ENCODE data around the gene C16orf78.

The C16orf78 gene

DNA sequence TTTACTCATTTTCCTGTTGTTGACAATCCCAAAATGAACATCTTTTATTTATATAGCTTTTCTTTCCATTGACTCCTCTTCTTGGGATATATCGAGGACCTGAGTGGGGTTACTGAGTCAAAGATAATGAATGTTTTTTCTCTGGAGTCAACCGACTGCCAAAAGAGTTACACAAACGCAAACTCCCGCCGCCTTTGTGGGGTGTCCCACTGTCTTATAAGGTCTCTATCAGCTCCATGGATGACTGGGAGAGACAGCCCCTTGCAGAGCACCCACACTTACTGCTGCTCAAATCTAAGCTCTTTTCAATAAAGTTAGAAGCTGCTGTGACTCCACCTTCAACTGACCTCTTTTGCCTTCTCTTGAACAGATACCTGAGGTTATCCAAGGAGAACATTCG, 25.2 kb downstream of the C16orf78 start:
- H3K4me1 Mint-ChIP-seq (ENCODE audit: low read depth), result no peaks in the 10 kb centered on the region
- H3K4me3 Mint-ChIP-seq, result no peak overlapping the region
- no peaks in the 10 kb centered on the region for H3K36me3 Mint-ChIP-seq (ENCODE audit: low read depth)
- peaks cover 7% of the 10 kb centered on the region for H3K27me3 Mint-ChIP-seq
- H3K9me3 Mint-ChIP-seq, result peaks cover 4% of the 10 kb centered on the region
- H3K27ac Mint-ChIP-seq, result no peak overlapping the region
- no peak for DNase-seq

DNA sequence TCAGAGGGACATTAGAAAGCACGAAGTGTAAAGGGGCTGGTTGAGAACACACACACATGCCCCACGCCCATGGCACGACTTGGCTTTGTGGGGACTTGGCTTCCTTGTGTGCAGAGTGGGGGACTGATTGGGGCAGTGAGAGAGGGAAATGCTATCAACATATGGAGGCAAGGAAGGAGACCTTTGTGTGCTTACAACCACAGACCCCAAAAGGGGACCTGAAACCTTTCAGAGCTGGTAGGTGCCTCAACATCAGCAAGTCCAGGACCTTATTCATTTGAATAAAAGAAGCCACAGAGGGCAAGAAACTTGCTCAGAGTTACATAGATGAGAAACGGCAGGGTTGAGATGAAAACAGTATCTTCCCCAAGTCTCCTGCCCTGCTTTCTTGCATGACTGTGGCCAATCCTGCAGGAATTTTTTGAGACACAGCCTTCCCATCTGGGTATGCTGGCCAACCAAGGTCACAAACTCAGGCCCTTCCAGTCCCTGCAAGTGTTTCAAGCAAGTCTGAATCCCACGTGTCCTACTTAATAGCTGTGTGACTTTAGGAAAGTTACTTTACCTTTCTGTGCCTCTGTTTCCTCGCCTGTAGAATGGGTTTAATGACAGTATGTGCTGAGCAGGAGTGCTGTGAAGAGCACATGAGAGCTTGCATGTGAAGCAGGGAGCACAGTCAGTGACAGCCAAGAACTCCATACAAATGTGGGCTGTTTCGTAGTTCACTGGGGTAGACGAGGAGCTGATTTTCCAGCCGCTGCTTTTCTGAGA, 26.2 kb downstream of the C16orf78 start:
- no peak overlapping the region for H3K27ac Mint-ChIP-seq
- peaks cover 10% of the 10 kb centered on the region for H3K27me3 Mint-ChIP-seq
- no peaks in the 10 kb centered on the region for H3K36me3 Mint-ChIP-seq (ENCODE audit: low read depth)
- no peak for DNase-seq
- peaks cover 4% of the 10 kb centered on the region for H3K9me3 Mint-ChIP-seq
- no peaks in the 10 kb centered on the region for H3K4me1 Mint-ChIP-seq (ENCODE audit: low read depth)
- H3K4me3 Mint-ChIP-seq, result no peak overlapping the region

DNA sequence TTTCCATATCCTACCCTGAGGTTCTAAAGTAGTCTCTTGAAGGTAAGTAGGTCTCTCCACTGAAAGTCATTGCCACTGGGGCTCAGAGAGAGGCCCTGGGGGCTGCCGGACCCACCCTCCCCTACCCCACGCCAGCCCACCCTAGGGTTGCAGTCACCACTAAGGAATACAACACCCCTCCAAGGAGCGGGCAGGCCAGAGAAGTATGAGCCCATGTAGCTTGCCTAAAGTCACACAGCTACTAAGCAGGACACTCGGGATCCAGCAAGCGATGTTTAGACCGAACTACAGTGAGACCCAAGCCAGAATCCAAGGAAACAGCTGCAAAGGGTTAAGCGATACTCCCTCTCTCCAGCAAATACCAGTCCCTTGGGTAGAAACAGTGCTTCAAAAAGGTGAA, 27.0 kb downstream of the C16orf78 start:
- no peaks in the 10 kb centered on the region for H3K36me3 Mint-ChIP-seq (ENCODE audit: low read depth)
- no peak overlapping the region for H3K4me3 Mint-ChIP-seq
- no peaks in the 10 kb centered on the region for H3K4me1 Mint-ChIP-seq (ENCODE audit: low read depth)
- no peak for DNase-seq
- peaks cover 12% of the 10 kb centered on the region for H3K27me3 Mint-ChIP-seq
- peaks cover 4% of the 10 kb centered on the region for H3K9me3 Mint-ChIP-seq
- H3K27ac Mint-ChIP-seq, result no peak overlapping the region

DNA sequence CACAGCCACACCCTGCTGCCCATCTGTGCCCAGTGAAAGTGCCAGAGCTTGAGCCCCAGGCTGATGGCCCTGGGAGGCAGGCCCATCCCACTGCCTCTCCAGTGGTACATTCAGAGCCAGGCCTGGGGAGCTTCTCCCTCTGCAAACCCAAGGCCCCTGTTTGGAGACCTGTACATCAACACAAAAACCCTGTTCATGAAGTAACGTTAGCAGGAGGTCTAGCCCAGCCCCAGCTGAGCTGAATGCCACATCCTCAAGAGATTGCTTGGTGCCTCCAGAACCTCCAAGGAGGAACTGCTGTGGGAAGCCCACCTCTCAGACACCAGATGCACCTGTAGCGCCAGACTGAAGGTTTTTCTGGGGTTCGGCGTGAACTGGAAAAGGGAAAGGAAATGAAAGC, 31.5 kb downstream of the C16orf78 start:
- Mint-ChIP-seq H3K27me3 (peaks cover 12% of the 10 kb centered on the region), H3K4me1 (ENCODE audit: low read depth) (peaks cover 3% of the 10 kb centered on the region), H3K27ac (no peak overlapping the region), H3K36me3 (ENCODE audit: low read depth) (no peaks in the 10 kb centered on the region), H3K9me3 (peaks cover 4% of the 10 kb centered on the region), H3K4me3 (no peak overlapping the region)
- no peak for DNase-seq

DNA sequence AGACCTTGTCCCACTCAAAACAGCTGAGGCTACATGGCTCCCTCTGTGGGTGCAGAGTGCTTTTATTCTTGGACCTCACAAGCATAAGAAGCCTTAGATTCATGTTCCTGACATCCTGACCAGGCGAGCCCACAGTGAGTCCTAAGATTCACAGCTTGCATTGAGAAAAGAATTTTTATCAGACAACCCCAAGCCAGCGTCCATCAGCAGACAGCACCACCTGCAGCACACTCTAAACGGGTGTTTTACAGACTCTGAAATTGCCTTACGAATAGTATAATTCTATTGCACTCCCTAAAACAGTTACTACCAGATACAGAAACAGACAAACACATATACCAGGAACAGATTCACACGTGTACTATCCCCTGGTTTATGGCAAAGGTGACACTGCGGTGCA, 31.9 kb downstream of the C16orf78 start:
- H3K4me1 Mint-ChIP-seq (ENCODE audit: low read depth), result peaks cover 3% of the 10 kb centered on the region

DNA sequence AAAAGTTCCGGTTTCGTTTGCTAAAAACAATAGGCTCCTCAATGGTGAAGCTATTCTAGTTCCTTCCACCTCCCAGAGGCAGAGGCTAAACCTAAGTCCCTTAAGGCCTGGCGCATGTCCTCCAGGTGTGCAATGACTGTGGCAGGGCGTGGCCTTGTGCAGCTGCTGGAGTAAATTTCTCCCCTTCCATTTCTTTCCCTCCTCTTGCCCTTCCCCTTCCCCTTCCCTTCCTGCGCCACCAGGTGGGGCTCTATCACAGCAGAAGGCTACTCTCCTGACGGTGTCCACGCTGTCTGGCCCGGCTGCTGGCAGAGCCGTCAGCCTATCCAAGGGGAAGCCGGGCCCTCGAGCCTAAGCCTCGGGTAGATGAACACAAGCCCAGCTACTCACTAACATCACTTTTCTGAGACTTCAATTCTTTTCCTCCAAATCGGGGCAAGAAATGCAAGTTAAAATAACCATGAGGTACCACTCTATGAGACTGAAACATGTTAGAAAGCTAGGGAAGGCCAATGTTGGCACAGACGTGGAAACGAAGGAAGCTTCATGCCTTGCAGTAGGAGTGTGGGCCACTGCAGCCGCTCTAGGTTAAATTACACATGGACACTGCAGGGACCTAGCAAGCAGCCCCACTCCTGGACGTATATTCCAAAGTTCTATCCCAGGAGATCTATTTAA, 34.4 kb downstream of the C16orf78 start:
- H3K4me3 Mint-ChIP-seq, result no peak overlapping the region
- H3K27ac Mint-ChIP-seq, result no peak overlapping the region
- DNase-seq, result peak; percentile 75
- peaks cover 9% of the 10 kb centered on the region for H3K27me3 Mint-ChIP-seq
- no peaks in the 10 kb centered on the region for H3K36me3 Mint-ChIP-seq (ENCODE audit: low read depth)
- H3K9me3 Mint-ChIP-seq, result peaks cover 1% of the 10 kb centered on the region
- peaks cover 3% of the 10 kb centered on the region for H3K4me1 Mint-ChIP-seq (ENCODE audit: low read depth)

More for the DNA sequence above, 31.9 kb downstream of the C16orf78 start:
- H3K27me3 Mint-ChIP-seq, result peaks cover 12% of the 10 kb centered on the region
- H3K36me3 Mint-ChIP-seq (ENCODE audit: low read depth), result no peaks in the 10 kb centered on the region
- DNase-seq, result no peak
- H3K9me3 Mint-ChIP-seq, result peaks cover 4% of the 10 kb centered on the region
- H3K27ac Mint-ChIP-seq, result no peak overlapping the region
- no peak overlapping the region for H3K4me3 Mint-ChIP-seq

DNA sequence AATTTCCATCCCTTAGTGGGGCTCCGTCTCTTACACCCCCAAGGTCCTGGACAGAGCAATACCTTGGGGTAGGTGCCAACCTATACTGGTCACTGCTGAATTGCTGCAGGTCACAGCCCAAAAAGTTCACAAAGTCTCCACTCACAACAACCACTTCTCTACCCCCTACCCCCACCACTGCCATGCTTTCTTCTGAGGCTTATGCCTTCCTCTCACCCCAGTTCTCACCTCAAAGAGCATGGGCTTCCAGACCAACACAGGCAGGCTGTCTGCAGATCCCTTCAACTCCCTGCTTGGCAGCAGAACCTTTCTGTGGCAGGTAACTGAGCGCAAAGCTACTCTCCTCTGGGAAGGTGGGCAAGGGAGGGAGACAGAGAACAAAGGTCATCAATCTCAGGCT, 35.5 kb downstream of the C16orf78 start:
- Mint-ChIP-seq H3K4me1 (ENCODE audit: low read depth) (peaks cover 3% of the 10 kb centered on the region), H3K9me3 (no peaks in the 10 kb centered on the region)

DNA sequence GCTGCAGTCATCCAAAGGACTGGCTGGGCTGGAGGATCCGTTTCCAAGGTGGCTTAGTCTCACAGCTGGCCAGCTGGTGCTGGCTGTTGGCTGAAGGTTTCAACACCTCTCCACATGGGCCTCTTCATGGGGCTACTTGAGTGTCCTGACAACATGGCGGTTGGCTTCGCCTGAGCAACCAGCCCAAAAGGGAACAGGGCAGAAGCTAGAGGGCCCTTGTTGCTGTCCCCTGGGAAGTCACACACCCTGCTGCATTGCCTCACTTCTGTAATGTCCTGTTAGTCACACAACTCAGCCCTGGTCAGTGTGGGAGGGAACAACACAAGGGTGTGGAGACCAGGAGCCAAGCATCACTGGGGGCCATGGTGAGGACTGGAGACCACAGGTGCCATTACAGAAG, 36.6 kb downstream of the C16orf78 start:
- H3K27me3 Mint-ChIP-seq, result no peaks in the 10 kb centered on the region
- H3K36me3 Mint-ChIP-seq (ENCODE audit: low read depth), result no peaks in the 10 kb centered on the region
- H3K4me3 Mint-ChIP-seq, result no peak overlapping the region
- no peak for DNase-seq
- no peaks in the 10 kb centered on the region for H3K9me3 Mint-ChIP-seq
- no peak overlapping the region for H3K27ac Mint-ChIP-seq
- H3K4me1 Mint-ChIP-seq (ENCODE audit: low read depth), result peaks cover 3% of the 10 kb centered on the region

More for the DNA sequence above, 35.5 kb downstream of the C16orf78 start:
- H3K4me3 Mint-ChIP-seq, result no peak overlapping the region
- no peak overlapping the region for H3K27ac Mint-ChIP-seq
- H3K36me3 Mint-ChIP-seq (ENCODE audit: low read depth), result no peaks in the 10 kb centered on the region
- DNase-seq, result no peak
- H3K27me3 Mint-ChIP-seq, result peaks cover 3% of the 10 kb centered on the region

DNA sequence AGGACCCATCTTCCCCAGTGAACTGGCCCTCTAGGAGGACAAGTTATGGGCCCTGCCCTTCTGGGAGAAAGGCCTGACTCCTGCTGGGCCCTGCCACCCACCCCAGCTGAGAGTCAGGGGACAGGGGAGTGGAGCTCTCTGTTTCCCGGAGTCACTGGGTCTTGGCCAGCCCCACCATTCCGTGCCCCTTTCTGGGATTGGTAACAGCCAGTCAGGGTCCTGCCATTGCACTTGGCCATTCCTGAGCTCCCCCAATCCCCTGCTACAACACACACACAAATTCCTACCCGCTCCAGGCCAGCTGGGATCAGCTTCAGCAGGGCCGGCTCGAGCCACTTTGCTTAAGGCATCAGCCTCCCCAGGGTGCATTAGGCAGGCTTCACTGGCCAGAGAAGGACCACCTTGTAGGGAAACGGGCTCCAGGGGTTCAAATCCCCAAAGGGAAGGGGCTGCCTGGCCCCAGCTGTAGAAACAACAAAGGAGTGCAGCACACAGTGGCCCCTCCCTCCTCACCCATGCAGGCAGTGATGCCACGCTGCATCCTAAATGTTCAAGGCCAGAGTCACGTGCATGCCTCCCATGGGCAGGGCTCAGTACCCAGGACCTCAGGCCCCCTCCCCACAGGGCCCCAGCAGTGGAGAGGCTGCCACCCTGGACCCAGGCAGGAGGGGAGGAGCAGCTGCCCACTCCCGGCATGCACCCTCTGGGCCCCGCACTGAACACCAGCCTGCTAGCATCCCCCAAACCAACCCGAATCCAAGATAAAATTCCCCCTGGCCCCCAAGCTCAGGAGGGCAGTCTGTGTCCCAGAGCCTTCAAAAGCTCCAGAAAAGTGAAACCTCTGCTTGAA, 37.7 kb downstream of the C16orf78 start:
- Mint-ChIP-seq H3K9me3 (no peaks in the 10 kb centered on the region), H3K4me3 (no peak overlapping the region), H3K27ac (no peak overlapping the region), H3K36me3 (ENCODE audit: low read depth) (no peaks in the 10 kb centered on the region), H3K4me1 (ENCODE audit: low read depth) (peaks cover 3% of the 10 kb centered on the region), H3K27me3 (no peaks in the 10 kb centered on the region)
- no peak for DNase-seq

DNA sequence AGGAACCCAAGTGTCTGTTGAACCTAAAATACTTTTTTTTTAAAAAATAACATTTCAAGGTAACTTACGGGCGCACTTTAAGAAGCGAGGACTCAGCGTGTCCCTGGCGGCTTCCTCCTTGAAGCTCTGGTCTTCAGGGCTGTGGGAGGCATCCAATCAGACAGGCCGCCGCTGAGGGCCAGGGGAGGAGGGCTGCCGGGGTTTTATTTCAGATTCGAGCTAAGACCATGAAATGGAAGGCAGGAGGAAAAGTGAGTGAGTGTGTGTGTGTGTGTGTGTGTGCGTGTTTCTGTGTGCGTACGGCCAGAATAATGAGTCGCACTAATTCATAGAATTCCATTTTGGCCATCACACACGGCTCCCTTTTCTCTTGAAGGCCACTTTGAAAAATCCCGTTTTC, 41.1 kb downstream of the C16orf78 start:
- Mint-ChIP-seq H3K4me1 (ENCODE audit: low read depth) (no peaks in the 10 kb centered on the region), H3K9me3 (no peaks in the 10 kb centered on the region), H3K4me3 (no peak overlapping the region), H3K27ac (no peak overlapping the region), H3K36me3 (ENCODE audit: low read depth) (no peaks in the 10 kb centered on the region), H3K27me3 (no peaks in the 10 kb centered on the region)
- DNase-seq, result no peak

DNA sequence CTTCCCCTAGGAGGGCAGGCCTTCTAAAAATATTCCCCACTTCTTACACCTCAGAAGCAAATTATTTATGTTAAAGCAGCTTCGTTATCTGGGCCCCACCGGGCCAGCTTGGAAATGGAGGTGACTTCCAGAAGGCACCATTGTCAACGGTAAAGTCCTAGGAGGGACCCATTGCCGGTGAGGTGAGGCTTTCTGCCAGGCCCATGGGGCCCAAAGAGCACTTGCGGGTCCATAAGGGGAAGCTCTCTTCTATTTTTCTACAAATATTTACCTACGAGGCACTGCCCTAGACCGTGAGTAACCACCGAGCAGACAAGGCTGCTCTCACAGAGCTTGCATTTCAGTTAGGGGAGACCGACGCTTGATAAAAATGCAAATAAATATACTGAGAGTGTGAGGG, 41.5 kb downstream of the C16orf78 start:
- no peaks in the 10 kb centered on the region for H3K27me3 Mint-ChIP-seq
- no peaks in the 10 kb centered on the region for H3K4me1 Mint-ChIP-seq (ENCODE audit: low read depth)
- DNase-seq, result no peak
- H3K9me3 Mint-ChIP-seq, result no peaks in the 10 kb centered on the region
- no peaks in the 10 kb centered on the region for H3K36me3 Mint-ChIP-seq (ENCODE audit: low read depth)
- H3K4me3 Mint-ChIP-seq, result no peak overlapping the region
- H3K27ac Mint-ChIP-seq, result no peak overlapping the region

DNA sequence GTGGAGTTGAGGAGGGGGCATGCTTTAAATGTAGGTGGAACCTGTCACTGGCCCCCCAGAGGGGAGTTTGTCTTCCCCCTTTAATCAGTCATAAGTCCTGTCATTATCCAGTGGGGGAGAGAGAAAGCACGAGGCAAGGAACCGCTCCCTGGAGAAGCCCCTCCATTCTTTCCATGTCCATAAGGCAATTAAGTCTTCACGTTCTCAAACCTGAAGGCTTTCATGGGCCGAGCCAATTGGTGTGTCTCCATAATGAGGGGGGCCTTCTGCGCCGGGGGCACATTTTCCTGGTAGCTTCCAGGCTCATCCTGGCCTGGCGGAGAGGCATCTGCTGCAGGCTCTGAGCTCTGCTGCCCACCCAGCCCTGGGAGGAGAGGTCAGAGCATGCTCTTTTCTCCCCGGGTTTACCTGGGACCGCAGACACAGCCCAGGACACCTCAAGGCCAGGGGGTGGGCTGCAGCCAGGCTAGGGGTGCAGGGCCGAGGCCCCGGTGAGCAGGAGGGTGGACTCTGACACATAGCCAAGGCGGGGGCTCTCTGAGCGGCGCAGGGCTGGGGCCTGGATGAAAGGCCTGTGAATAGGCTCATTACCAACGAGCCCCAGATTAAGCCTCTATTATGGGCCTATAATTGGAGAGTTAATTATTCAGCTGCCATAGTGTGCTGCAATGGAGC, 42.5 kb downstream of the C16orf78 start:
- Mint-ChIP-seq H3K4me1 (ENCODE audit: low read depth) (no peaks in the 10 kb centered on the region), H3K4me3 (no peak overlapping the region), H3K9me3 (no peaks in the 10 kb centered on the region), H3K36me3 (ENCODE audit: low read depth) (no peaks in the 10 kb centered on the region), H3K27me3 (no peaks in the 10 kb centered on the region), H3K27ac (no peak overlapping the region)
- DNase-seq, result no peak

DNA sequence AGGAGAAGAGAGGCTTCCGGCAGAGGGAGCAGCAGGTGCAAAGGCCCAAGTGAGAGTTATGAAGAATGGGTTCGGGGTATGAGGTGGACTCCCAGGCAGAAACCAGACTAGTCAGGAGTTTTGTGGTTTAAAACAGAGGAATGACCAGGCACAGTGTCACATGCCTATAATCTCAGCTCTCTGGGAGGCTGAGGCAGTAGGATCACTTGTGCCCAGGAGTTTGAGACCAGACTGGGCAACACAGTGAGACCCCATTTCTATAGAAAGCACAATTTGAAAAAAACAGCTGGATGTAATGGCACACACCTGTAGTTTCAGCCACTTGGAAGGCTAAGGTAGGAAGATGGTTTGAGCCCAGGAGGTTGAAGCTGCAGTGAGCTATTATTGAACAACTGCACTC, 43.8 kb downstream of the C16orf78 start:
- Mint-ChIP-seq H3K4me1 (ENCODE audit: low read depth) (no peaks in the 10 kb centered on the region), H3K36me3 (ENCODE audit: low read depth) (no peaks in the 10 kb centered on the region), H3K4me3 (no peak overlapping the region), H3K9me3 (no peaks in the 10 kb centered on the region), H3K27me3 (no peaks in the 10 kb centered on the region), H3K27ac (no peak overlapping the region)
- no peak for DNase-seq

DNA sequence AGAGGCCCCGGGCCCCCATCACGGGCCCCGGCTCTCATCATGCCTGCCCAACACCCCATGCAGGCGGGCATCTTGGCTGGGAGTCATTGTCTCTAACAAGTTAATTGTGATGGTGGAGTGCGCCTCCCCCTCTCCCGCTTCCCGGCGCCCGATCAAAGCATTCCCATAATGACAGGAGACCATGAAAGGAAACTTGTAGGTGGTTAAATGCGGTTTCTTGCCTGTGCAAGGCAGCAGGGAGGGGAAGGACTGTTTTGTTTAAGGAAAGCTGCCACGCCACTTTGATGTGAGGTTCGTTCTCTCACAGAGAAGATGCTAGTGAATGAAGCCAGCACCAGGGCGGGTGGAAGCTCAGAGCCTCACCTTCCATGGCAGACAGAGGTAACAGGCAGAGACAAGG, 45.4 kb downstream of the C16orf78 start:
- Mint-ChIP-seq H3K27me3 (peaks cover 3% of the 10 kb centered on the region), H3K9me3 (no peaks in the 10 kb centered on the region), H3K27ac (no peak overlapping the region), H3K4me1 (ENCODE audit: low read depth) (no peaks in the 10 kb centered on the region), H3K36me3 (ENCODE audit: low read depth) (no peaks in the 10 kb centered on the region), H3K4me3 (no peak overlapping the region)
- no peak for DNase-seq
